Esophagus muscularis mucosa (tissue), 2 donors: ENCODE results near the gene OGFR.

ENCODE experiments used
- EP300 ChIP-seq: sonication (generic); formaldehyde crosslinking; IDR thresholded peaks from one replicate; pipeline ENCODE4 v1.6.1; 2017; ENCODE audit warnings: antibody characterized with exemption
- POLR2A ChIP-seq: fragments of 450-650 bp; IDR thresholded peaks from one replicate; pipeline ENCODE4 v1.6.1; 2017; ENCODE audit warnings: antibody characterized with exemption, moderate library complexity, mild to moderate bottlenecking, low read depth

DNA sequence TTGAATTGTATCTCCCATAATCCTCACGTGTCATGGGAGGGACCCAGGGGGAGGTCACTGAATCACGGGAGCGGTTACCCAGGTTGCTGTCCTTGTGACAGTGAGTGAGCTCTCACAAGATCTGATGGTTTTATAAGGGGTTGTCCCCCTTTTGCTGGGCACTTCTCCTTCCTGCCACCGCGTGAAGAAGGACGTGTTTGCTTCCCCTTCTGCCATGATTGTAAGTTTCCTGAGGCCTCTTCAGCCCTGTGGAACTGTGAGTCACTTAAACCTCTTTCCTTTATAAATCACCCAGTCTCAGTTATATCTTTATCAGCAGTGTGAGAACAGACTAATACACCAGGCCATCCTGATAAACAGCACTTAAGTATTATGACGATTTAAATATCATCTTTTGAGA, 17.3 kb upstream of the OGFR start:
- TF ChIP-seq EP300 (no peak), POLR2A (no peak)
